Activated CD4-positive, alpha-beta T cell treated with anti-CD3 and anti-CD28 coated beads, Interleukin-2, amount 10 ng/mL, durations not matched to agents 24 days and 14 days (primary cell): ENCODE measurements around the gene NUDCD3. TPM values are rescaled to one million over a fixed set of nuclear protein-coding genes. Genes with fewer than 3 reads are reported as not detected.

Experiments used
- DNase-seq: peaks from one replicate; pipeline ENCODE4 v3.0.0; 2022
- H3K27ac Mint-ChIP-seq: one replicate; pipeline ENCODE4 v1.8.0; 2022; ENCODE audit warnings: mild to moderate bottlenecking, mixed read lengths
- H3K27me3 Mint-ChIP-seq: one replicate; pipeline ENCODE4 v1.8.0; 2022; ENCODE audit warnings: mixed read lengths
- H3K36me3 Mint-ChIP-seq: one replicate; pipeline ENCODE4 v1.8.0; 2022; ENCODE audit warnings: low read depth, mild to moderate bottlenecking, mixed read lengths
- H3K4me1 Mint-ChIP-seq: one replicate; pipeline ENCODE4 v1.8.0; 2021; ENCODE audit warnings: mixed read lengths
- H3K4me3 Mint-ChIP-seq: one replicate; pipeline ENCODE4 v1.8.0; 2022; ENCODE audit warnings: mild to moderate bottlenecking, moderate library complexity, mixed read lengths
- H3K9me3 Mint-ChIP-seq: one replicate; pipeline ENCODE4 v1.8.0; 2021; ENCODE audit warnings: mixed read lengths
- intact Hi-C: fragments of 100-400 bp; cut with micrococcal nuclease; formaldehyde crosslinking; loops from one replicate; pipeline ENCODE4 v1.15.1; 2023
- total RNA-seq: library from RNA; stranded (reverse); gene quantifications from 2 replicates; pipeline ENCODE4 v1.2.3, GENCODE V29; 2022

Gene NUDCD3
- total RNA-seq, 1 donor from 2014 or later: 92.7 TPM

GRCh38 chr7:44403775-44404174, 86.7 kb downstream of the NUDCD3 start:
- Mint-ChIP-seq H3K27me3 (no peaks in the 10 kb centered on the region), H3K36me3 (peaks cover 16% of the 10 kb centered on the region)
- intact Hi-C loops: no loop called here

GRCh38 chr7:44403176-44403759, 87.2 kb downstream of the NUDCD3 start:
- H3K4me1 Mint-ChIP-seq: peaks cover 2% of the 10 kb centered on the region
- H3K4me3 Mint-ChIP-seq: no peak overlapping the region
- H3K27ac Mint-ChIP-seq: no peak overlapping the region
- intact Hi-C loops: no loop called here
- no peak for DNase-seq
- no peaks in the 10 kb centered on the region for H3K27me3 Mint-ChIP-seq
- H3K9me3 Mint-ChIP-seq: no peaks in the 10 kb centered on the region
- H3K36me3 Mint-ChIP-seq: peaks cover 18% of the 10 kb centered on the region

More at GRCh38 chr7:44403775-44404174, 86.7 kb downstream of the NUDCD3 start:
- Mint-ChIP-seq H3K27ac (no peak overlapping the region), H3K4me1 (peaks cover 2% of the 10 kb centered on the region), H3K4me3 (no peak overlapping the region), H3K9me3 (no peaks in the 10 kb centered on the region)
- DNase-seq: no peak

- no peaks in the 10 kb centered on the region for H3K4me1 Mint-ChIP-seq
- H3K9me3 Mint-ChIP-seq: no peaks in the 10 kb centered on the region
- no peak overlapping the region for H3K27ac Mint-ChIP-seq
- H3K27me3 Mint-ChIP-seq: no peaks in the 10 kb centered on the region
- H3K4me3 Mint-ChIP-seq: no peak overlapping the region
- peaks cover 18% of the 10 kb centered on the region for H3K36me3 Mint-ChIP-seq
- intact Hi-C loops: no loop called here
- no peak for DNase-seq
These were observed 87.9 kb downstream of the NUDCD3 start for GRCh38 chr7:44402401-44403060.

- intact Hi-C loops: no loop called here
- no peaks in the 10 kb centered on the region for H3K4me1 Mint-ChIP-seq
- DNase-seq: no peak
- H3K9me3 Mint-ChIP-seq: no peaks in the 10 kb centered on the region
- H3K36me3 Mint-ChIP-seq: peaks cover 18% of the 10 kb centered on the region
- H3K27me3 Mint-ChIP-seq: no peaks in the 10 kb centered on the region
- no peak overlapping the region for H3K4me3 Mint-ChIP-seq
- no peak overlapping the region for H3K27ac Mint-ChIP-seq
These were observed 88.8 kb downstream of the NUDCD3 start for GRCh38 chr7:44401692-44402091.

- Mint-ChIP-seq H3K9me3 (no peaks in the 10 kb centered on the region), H3K36me3 (peaks cover 17% of the 10 kb centered on the region), H3K4me1 (no peaks in the 10 kb centered on the region), H3K27me3 (no peaks in the 10 kb centered on the region), H3K27ac (no peak overlapping the region), H3K4me3 (no peak overlapping the region)
- intact Hi-C loops: no loop called here
- no peak for DNase-seq
These were observed 90.4 kb downstream of the NUDCD3 start for GRCh38 chr7:44400033-44400511.

- intact Hi-C loops: no loop called here
- H3K4me3 Mint-ChIP-seq: no peak overlapping the region
- H3K9me3 Mint-ChIP-seq: no peaks in the 10 kb centered on the region
- DNase-seq: no peak
- H3K36me3 Mint-ChIP-seq: peaks cover 17% of the 10 kb centered on the region
- H3K27me3 Mint-ChIP-seq: no peaks in the 10 kb centered on the region
- no peaks in the 10 kb centered on the region for H3K4me1 Mint-ChIP-seq
- no peak overlapping the region for H3K27ac Mint-ChIP-seq
These were observed 91.4 kb downstream of the NUDCD3 start for GRCh38 chr7:44398953-44399574.

- H3K27ac Mint-ChIP-seq: no peak overlapping the region
- intact Hi-C loops: no loop called here
- H3K4me3 Mint-ChIP-seq: no peak overlapping the region
- no peaks in the 10 kb centered on the region for H3K9me3 Mint-ChIP-seq
- H3K36me3 Mint-ChIP-seq: peaks cover 17% of the 10 kb centered on the region
- H3K27me3 Mint-ChIP-seq: no peaks in the 10 kb centered on the region
- no peak for DNase-seq
- H3K4me1 Mint-ChIP-seq: no peaks in the 10 kb centered on the region
These were observed 91.9 kb downstream of the NUDCD3 start for GRCh38 chr7:44398511-44398911.

GRCh38 chr7:44396931-44397545, 93.4 kb downstream of the NUDCD3 start:
- intact Hi-C loops: no loop called here
- no peaks in the 10 kb centered on the region for H3K4me1 Mint-ChIP-seq
- no peaks in the 10 kb centered on the region for H3K27me3 Mint-ChIP-seq
- no peak overlapping the region for H3K4me3 Mint-ChIP-seq
- DNase-seq: no peak
- no peak overlapping the region for H3K27ac Mint-ChIP-seq
- H3K9me3 Mint-ChIP-seq: no peaks in the 10 kb centered on the region
- H3K36me3 Mint-ChIP-seq: peaks cover 13% of the 10 kb centered on the region

- intact Hi-C loops: no loop called here
- Mint-ChIP-seq H3K4me1 (no peaks in the 10 kb centered on the region), H3K9me3 (no peaks in the 10 kb centered on the region), H3K4me3 (no peak overlapping the region), H3K27ac (no peak overlapping the region), H3K27me3 (no peaks in the 10 kb centered on the region), H3K36me3 (peaks cover 13% of the 10 kb centered on the region)
- no peak for DNase-seq
These were observed 94.0 kb downstream of the NUDCD3 start for GRCh38 chr7:44396496-44396895.

GRCh38 chr7:44395067-44395466, 95.4 kb downstream of the NUDCD3 start:
- H3K27me3 Mint-ChIP-seq: no peaks in the 10 kb centered on the region
- H3K36me3 Mint-ChIP-seq: peaks cover 21% of the 10 kb centered on the region
- H3K4me3 Mint-ChIP-seq: no peak overlapping the region
- no peak for DNase-seq
- intact Hi-C loops: no loop called here
- H3K9me3 Mint-ChIP-seq: no peaks in the 10 kb centered on the region
- H3K27ac Mint-ChIP-seq: no peak overlapping the region
- H3K4me1 Mint-ChIP-seq: no peaks in the 10 kb centered on the region

- H3K36me3 Mint-ChIP-seq: peaks cover 20% of the 10 kb centered on the region
- no peaks in the 10 kb centered on the region for H3K27me3 Mint-ChIP-seq
- H3K9me3 Mint-ChIP-seq: no peaks in the 10 kb centered on the region
- DNase-seq: no peak
- intact Hi-C loops: no loop called here
- H3K4me1 Mint-ChIP-seq: no peaks in the 10 kb centered on the region
- no peak overlapping the region for H3K4me3 Mint-ChIP-seq
- H3K27ac Mint-ChIP-seq: no peak overlapping the region
These were observed 95.8 kb downstream of the NUDCD3 start for GRCh38 chr7:44394636-44395035.

GRCh38 chr7:44394112-44394447, 96.4 kb downstream of the NUDCD3 start:
- H3K4me3 Mint-ChIP-seq: no peak overlapping the region
- no peak for DNase-seq
- H3K4me1 Mint-ChIP-seq: no peaks in the 10 kb centered on the region
- no peaks in the 10 kb centered on the region for H3K27me3 Mint-ChIP-seq
- peaks cover 22% of the 10 kb centered on the region for H3K36me3 Mint-ChIP-seq
- no peak overlapping the region for H3K27ac Mint-ChIP-seq
- H3K9me3 Mint-ChIP-seq: no peaks in the 10 kb centered on the region
- intact Hi-C loops: no loop called here

GRCh38 chr7:44393238-44394111, 97.0 kb downstream of the NUDCD3 start:
- no peak overlapping the region for H3K4me3 Mint-ChIP-seq
- peaks cover 21% of the 10 kb centered on the region for H3K36me3 Mint-ChIP-seq
- no peaks in the 10 kb centered on the region for H3K4me1 Mint-ChIP-seq
- H3K27me3 Mint-ChIP-seq: no peaks in the 10 kb centered on the region
- no peaks in the 10 kb centered on the region for H3K9me3 Mint-ChIP-seq
- DNase-seq: no peak
- intact Hi-C loops: no loop called here
- H3K27ac Mint-ChIP-seq: no peak overlapping the region
